GM18502 (cell line): ENCODE data around the gene TAF6.

Experiments
- ATAC-seq: cut with Tn5 transposase; IDR thresholded peaks from one replicate; pipeline ENCODE4 v1.9.1; 2021; ENCODE audit warnings: mild to moderate bottlenecking; ENCODE audit not compliant: unreplicated experiment, poor library complexity

The TAF6 gene

DNA sequence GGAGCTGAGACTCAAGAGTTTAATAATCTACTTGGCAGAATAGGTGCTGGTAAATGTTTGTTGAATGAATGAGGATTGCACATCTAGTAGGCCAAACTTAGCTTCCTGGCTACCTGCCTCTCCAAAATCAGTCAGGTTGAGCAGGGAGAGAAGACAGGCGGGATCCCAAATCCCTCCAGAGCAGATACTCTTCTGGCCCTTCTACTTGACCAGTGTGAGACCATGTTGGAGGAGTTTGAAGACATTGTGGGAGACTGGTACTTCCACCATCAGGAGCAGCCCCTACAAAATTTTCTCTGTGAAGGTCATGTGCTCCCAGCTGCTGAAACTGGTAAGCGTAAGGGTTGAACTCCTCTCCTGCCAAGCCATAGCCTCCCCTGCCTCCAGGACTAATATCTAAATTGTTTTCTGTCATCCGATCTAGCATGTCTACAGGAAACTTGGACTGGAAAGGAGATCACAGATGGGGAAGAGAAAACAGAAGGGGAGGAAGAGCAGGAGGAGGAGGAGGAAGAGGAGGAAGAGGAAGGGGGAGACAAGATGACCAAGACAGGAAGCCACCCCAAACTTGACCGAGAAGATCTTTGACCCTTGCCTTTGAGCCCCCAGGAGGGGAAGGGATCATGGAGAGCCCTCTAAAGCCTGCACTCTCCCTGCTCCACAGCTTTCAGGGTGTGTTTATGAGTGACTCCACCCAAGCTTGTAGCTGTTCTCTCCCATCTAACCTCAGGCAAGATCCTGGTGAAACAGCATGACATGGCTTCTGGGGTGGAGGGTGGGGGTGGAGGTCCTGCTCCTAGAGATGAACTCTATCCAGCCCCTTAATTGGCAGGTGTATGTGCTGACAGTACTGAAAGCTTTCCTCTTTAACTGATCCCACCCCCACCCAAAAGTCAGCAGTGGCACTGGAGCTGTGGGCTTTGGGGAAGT is 5.4 kb upstream of the TAF6 start:
- no peak for ATAC-seq

DNA sequence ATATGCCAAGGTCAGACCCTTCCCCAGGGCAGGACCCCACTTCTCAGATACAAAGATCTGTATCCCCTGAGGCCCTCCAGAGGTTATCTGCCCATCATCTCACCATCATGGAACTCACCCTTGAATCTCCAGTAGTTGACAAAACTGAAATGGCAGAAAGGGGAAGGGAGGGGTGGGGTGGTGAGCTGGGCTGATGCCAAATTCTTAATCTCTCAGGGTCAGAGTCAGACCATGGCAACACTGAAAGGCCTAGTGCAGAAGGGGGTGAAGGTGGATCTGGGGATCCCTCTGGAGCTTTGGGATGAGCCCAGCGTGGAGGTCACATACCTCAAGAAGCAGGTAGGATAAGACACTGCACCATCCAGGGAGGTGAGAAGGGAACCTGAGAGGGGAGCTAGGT is 3.4 kb upstream of the TAF6 start:
- ATAC-seq = no peak

- ATAC-seq = no peak
Observed at GRCh38 chr7:100122067-100122466, 2.9 kb upstream of the TAF6 start.

GRCh38 chr7:100120733-100121036 is 1.5 kb upstream of the TAF6 start:
- ATAC-seq = no peak

DNA sequence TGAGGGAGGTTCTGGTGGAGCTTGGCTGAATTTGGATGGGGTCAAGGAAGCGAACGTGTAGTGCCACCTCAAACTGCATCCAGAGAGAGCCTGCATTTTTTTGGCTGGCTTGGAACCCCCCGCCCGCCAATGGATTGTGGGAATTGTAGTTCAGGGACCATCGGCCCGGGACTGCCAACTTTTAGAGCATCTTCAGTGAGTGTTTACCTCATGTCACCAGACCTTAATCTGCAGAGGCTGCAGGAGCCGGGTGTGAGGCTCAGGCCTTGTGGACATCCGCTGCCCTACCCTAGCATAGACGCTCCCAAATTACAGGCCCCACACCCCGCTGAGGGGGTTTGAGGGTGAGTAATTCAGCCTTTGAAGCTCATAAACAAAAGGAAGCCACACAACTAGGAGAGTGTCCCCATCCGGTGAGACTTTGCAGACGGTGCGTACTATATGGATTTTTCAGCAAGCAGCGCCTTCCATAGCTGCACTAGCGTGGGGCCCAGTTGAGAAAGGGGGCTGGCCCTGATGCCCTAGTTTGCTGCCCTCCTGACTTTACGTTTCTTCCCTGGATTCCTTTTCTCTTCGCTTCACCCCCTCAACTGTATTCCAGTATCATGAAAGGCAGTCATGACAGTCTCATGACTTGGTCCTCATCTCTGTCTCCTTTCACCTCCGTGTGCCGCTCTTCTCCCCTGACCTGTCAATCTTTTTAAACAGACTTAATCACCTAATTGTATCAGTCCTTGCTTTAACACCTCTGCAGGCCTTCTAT is 993 bp upstream of the TAF6 start:
- ATAC-seq = peak; percentile 33

DNA sequence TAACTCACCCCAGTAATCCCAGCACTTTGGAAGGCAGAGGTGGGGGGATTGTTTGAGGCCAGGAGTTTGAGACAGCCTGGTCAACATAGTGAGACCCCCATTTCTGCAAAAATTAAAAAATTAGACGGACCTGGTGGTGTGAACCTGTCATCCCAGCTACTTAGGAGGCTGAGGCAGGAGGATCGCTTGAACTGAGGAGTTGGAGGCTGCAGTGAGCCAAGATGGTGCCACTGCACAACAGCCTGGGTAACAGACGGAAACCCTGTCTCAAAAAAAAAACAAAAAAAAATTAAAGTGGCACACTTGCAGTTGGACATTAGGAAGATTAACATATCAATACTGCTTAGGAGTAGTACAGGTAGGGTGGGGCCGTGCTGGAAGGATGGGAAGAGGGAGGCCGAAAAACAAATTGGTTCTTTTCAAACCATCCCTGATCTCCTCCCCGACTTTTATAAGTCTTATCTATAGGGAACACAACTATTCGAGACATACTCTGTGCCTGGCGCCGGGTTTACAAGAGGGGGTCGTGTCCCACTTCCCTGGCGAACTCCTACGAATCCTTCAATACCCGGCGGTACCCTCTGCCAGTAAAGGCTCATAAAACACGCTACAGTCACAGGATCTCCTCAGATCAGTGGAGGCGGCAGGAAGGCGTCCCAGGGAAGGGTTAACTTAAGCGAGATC is 628 bp downstream of the TAF6 start:
- ATAC-seq = no peak

GRCh38 chr7:100115026-100115425 is 4.1 kb downstream of the TAF6 start:
- no peak for ATAC-seq

DNA sequence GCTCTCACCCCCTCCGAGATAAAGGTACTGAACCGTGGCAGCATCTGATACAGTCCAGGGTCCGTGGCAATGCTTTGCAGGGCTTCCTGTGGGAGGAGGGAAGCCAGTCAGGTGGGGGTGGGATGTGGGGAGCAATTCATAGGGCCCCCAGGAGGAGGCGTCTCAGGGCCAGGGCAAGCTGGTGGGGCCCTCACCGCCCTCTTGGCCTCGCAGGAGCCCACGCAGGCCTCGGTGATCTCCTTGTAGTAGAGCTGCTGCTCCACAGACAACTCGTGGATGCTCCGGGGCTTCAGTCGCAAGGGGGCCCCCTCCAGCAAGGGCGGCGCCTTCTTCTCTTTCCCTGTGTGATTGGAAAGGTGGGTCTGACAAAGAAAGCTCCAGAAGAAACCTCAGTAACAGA is 7.2 kb downstream of the TAF6 start:
- no peak for ATAC-seq

DNA sequence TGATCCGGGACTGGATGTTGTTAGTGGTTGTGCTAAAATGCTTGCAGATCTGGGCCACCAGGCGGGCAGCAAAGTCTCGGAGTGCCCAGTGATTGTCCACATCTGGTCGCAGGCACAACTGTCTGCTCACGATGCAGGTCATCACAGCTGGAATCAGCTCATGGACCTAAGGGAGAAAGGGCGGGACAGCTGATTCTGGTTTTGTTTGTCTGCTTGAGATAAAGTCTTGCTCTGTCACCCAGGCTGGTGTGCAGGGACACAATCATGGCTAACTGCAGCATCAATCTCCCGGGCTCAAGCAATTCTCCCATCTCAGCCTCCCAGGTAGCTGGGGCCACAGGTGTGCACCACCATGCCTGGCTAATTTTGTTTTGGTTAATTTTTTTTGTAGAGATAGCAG is 8.0 kb downstream of the TAF6 start:
- ATAC-seq = no peak

GRCh38 chr7:100109521-100110163 is 9.5 kb downstream of the TAF6 start:
- ATAC-seq = no peak

- no peak for ATAC-seq
Observed at GRCh38 chr7:100107890-100108289, 11.3 kb downstream of the TAF6 start.

DNA sequence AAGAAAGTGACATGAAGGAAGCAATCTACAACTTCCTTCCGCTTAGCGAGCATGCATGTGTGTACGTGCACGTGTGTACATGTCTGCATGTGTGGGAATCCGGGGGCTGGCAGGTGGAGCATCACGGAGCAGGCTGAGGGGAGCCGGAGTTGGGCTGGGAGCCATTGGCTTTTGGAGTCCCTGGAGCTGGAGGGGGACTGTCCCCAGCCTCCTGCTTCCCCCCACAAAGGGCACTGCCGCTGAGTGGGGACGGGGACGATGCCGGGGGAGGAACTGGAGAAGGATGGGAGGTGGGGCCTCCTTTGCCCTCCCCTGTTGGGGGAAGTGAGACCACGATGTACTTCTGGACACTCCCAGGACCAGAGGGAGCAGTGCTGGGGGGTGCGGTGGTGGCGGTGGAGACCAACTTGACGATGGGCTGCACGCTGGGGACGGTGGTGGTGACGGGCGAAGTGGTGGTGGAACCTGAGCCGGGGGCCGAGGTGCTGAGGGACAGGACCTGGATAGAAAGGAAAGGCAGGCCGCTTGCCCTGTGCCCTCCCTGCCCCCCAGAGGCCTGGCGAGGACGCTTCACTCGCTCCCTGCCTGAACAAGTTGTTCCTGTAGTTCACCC is 11.9 kb downstream of the TAF6 start:
- ATAC-seq = no peak

DNA sequence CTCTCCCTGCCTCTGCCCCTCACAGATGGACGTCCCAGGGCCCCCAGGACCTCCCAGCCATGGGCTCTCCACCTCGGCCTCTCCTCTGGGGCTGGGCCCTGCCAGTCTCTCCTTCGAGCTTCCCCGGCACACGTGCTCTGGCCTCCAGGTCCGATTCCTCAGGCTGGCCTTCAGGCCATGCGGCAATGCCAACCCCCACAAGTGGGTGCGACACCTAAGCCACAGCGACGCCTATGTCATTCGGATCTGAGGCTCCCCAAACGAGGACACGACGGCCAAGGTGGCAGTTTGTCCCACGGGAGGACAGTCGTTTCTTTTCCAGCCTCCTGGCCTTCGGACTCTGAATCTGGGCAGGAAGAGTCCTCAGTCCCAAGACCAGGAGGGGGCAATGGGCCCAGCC is 12.5 kb downstream of the TAF6 start:
- no peak for ATAC-seq

GRCh38 chr7:100105534-100105933 is 13.6 kb downstream of the TAF6 start:
- no peak for ATAC-seq

- ATAC-seq = no peak
Observed at GRCh38 chr7:100102950-100103840, 16.0 kb downstream of the TAF6 start.

- peak; percentile 81 for ATAC-seq
Observed at GRCh38 chr7:100101016-100101862, 17.9 kb downstream of the TAF6 start, which contains the start of the genes AP4M1 and MCM7. AP4M1 (plus strand) TSS chr7:100101643; CDS start chr7:100101715, 72 bp downstream. MCM7 (minus strand) TSS chr7:100101397; CDS start chr7:100101294, 103 bp downstream.

- ATAC-seq = peak; percentile 61
Observed at GRCh38 chr7:100100420-100101015, 18.6 kb downstream of the TAF6 start.

- ATAC-seq = no peak
Observed at GRCh38 chr7:100099452-100099851, 19.7 kb downstream of the TAF6 start.
